Adrenal gland (tissue), 5 donors: ENCODE measurements around the gene MAP1LC3C.

Source experiments
- CTCF ChIP-seq, 6 experiments: fragments of 450-650 bp in 4 of 6; fragments of 200-600 bp in 2 of 6; sonication (generic) in 1 of 6; IDR thresholded peaks; 1 replicate in 5 of 6; 2 replicates in 1 of 6; pipeline versions ENCODE4 v1.5.1 to v1.8.0; 2016 to 2021; ENCODE audit warnings: antibody characterized with exemption in 6 of 6, mild to moderate bottlenecking in 2 of 6, moderate library complexity in 1 of 6
- POLR2A ChIP-seq, 2 donors: fragments of 450-650 bp; IDR thresholded peaks; one replicate each; pipeline ENCODE4 v1.6.1; 2017; ENCODE audit warnings: antibody characterized with exemption in 2 of 2, mild to moderate bottlenecking in 2 of 2, moderate library complexity in 1 of 2
- donor health status: DM: no; HTN: no; CAD: no.

DNA sequence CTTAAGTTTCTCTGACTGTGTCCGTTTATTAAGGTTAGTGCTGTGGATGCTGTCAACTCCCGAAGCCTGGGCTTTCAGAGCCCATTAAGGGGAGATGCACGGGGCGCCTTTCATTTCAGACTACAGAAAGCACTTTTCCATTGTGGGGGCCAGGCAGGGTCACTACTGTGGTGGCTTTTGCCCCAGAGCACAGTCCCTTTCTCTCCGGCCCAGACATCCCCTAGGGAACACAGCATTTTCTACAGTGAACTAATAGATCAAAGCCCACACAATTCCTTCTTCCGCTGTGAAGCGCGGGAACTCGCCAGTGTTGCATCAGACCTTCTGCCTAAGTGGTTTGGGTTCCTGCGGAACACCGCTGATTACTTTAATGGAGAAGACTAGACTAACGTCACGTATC is 26.8 kb upstream of the MAP1LC3C start:
- TF ChIP-seq POLR2A (IDR thresholded peaks at IDR 0.05) (no peak), CTCF (IDR thresholded peaks at IDR 0.05) (no peak)
